ENCODE results near the gene GALNT15.

DNA sequence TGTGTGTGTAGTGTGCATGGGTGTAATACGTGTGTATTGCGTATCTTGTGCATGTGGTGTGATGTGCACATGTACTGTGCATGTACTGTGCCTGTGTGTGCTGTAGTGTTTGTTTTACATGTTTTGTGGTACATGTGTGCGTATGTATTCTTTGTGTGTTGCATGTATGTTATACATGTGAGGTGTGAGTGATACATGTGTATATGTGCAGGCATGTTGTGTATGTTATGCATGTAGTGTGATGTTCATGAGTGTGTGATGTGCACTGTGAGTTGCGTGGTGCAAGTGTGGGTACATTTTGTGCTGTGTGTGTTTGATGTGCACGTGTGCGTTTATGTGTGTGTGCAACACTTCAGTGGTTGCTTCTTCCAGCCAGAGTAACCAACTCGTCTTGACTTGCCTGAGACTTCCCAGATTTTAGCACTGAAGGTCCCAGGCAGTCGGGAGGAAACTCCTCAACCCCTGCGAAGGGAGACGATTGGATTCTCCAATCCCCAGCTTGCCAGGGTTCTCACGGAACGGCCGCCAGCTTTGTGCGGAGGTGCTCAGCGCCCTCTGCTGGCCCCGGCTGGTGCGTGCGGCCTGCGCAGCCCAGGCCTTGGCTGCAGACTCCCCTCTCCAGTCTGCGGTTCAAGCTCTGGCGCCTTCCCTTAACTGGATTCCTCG is 3.6 kb downstream of the GALNT15 start:
- TF ChIP-seq, protein P1, sequence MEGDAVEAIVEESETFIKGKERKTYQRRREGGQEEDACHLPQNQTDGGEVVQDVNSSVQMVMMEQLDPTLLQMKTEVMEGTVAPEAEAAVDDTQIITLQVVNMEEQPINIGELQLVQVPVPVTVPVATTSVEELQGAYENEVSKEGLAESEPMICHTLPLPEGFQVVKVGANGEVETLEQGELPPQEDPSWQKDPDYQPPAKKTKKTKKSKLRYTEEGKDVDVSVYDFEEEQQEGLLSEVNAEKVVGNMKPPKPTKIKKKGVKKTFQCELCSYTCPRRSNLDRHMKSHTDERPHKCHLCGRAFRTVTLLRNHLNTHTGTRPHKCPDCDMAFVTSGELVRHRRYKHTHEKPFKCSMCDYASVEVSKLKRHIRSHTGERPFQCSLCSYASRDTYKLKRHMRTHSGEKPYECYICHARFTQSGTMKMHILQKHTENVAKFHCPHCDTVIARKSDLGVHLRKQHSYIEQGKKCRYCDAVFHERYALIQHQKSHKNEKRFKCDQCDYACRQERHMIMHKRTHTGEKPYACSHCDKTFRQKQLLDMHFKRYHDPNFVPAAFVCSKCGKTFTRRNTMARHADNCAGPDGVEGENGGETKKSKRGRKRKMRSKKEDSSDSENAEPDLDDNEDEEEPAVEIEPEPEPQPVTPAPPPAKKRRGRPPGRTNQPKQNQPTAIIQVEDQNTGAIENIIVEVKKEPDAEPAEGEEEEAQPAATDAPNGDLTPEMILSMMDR (IDR thresholded peaks at IDR 0.05), result peak; percentile 94 to 99 (median 96)
- TF ChIP-seq POLR2A (IDR thresholded peaks at IDR 0.05), result peak in 1 of 2 donors; percentile 50

Measured in heart left ventricle (tissue), 13 donors.